Neural crest cell (in vitro differentiated cells): ENCODE data around the gene HNRNPU. TPM values are rescaled to one million over a fixed set of nuclear protein-coding genes. Genes with fewer than 3 reads are reported as not detected.

ENCODE experiments used
- DNase-seq: peaks from one replicate; pipeline ENCODE4 v3.0.0; 2021; ENCODE audit warnings: low read depth, mixed read lengths, low spot score
- H3K27ac Mint-ChIP-seq: one replicate; pipeline ENCODE4 v1.8.0; 2021; ENCODE audit warnings: mild to moderate bottlenecking, mixed read lengths; ENCODE audit not compliant: unreplicated experiment
- H3K27me3 Mint-ChIP-seq: 2 replicates; pipeline ENCODE4 v1.8.0; 2021; ENCODE audit warnings: low read depth, mild to moderate bottlenecking, mixed read lengths
- H3K36me3 Mint-ChIP-seq: 2 replicates; pipeline ENCODE4 v1.8.0; 2021; ENCODE audit warnings: low read depth, mild to moderate bottlenecking, mixed read lengths
- H3K4me1 Mint-ChIP-seq: 2 replicates; pipeline ENCODE4 v1.8.0; 2021; ENCODE audit warnings: mixed read lengths
- H3K4me3 Mint-ChIP-seq: one replicate; pipeline ENCODE4 v1.8.0; 2021; ENCODE audit warnings: mild to moderate bottlenecking, mixed read lengths
- H3K9me3 Mint-ChIP-seq: 2 replicates; pipeline ENCODE4 v1.8.0; 2021; ENCODE audit warnings: mixed read lengths
- total RNA-seq: library from RNA; stranded (reverse); gene quantifications from 2 replicates; pipeline ENCODE4 v1.2.1, GENCODE V29; 2021
- TF ChIP-seq, protein P1 (sequence below): fragments of 200-600 bp; sonication (generic); conservative IDR thresholded peaks from 2 replicates; pipeline ENCODE4 v1.5.0; 2021; ENCODE audit warnings: antibody characterized with exemption, mild to moderate bottlenecking

The HNRNPU gene
- total RNA-seq, 1 donor from 2014 or later = 695 TPM

DNA sequence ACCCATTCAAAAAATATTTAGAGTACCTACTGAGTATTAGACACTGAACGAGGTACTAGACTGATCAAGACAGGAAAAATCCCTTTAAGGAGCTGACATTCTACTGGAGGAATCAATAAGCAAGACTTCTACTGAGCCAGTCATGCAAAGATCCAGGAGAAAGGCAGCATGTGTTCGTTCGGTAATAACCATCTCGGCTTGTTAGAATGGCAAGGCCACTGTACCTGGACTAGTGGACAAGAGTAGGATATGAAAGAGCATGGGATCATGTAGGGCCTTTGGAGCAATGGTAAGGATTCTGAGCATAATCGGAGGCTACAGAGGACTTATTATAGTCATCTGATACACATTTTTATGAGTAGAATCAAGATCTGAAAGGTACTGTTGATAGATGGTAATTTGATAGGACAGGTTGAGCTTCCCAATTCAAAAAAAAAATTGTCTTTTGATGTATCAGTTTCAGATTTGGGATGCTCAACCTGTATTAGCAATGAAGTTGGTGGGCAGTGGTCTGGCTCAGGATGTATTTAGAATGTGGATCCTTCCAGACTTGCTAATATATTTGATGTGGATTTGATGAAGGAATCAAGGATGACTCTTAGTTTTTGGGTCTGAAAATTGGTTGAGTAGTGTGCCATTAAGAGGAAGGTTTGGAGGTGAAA lies 26.6 kb downstream of the HNRNPU start:
- TF ChIP-seq, protein P1, sequence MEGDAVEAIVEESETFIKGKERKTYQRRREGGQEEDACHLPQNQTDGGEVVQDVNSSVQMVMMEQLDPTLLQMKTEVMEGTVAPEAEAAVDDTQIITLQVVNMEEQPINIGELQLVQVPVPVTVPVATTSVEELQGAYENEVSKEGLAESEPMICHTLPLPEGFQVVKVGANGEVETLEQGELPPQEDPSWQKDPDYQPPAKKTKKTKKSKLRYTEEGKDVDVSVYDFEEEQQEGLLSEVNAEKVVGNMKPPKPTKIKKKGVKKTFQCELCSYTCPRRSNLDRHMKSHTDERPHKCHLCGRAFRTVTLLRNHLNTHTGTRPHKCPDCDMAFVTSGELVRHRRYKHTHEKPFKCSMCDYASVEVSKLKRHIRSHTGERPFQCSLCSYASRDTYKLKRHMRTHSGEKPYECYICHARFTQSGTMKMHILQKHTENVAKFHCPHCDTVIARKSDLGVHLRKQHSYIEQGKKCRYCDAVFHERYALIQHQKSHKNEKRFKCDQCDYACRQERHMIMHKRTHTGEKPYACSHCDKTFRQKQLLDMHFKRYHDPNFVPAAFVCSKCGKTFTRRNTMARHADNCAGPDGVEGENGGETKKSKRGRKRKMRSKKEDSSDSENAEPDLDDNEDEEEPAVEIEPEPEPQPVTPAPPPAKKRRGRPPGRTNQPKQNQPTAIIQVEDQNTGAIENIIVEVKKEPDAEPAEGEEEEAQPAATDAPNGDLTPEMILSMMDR = no peak
- no peak for DNase-seq
- no peaks in the 10 kb centered on the region for H3K9me3 Mint-ChIP-seq
- peaks cover 48% of the 10 kb centered on the region for H3K4me1 Mint-ChIP-seq
- H3K4me3 Mint-ChIP-seq = peak overlapping the region; percentile 96
- peaks cover 13% of the 10 kb centered on the region for H3K27me3 Mint-ChIP-seq
- no peak overlapping the region for H3K27ac Mint-ChIP-seq
- peaks cover 17% of the 10 kb centered on the region for H3K36me3 Mint-ChIP-seq

- Mint-ChIP-seq H3K36me3 (peaks cover 17% of the 10 kb centered on the region), H3K4me3 (peak overlapping the region; percentile 96), H3K4me1 (peaks cover 48% of the 10 kb centered on the region), H3K9me3 (no peaks in the 10 kb centered on the region), H3K27ac (peak overlapping the region; percentile 96), H3K27me3 (peaks cover 13% of the 10 kb centered on the region)
- TF ChIP-seq, protein P1 = no peak
- DNase-seq = no peak
These were observed 27.8 kb downstream of the HNRNPU start for GRCh38 chr1:244836584-244836983.

DNA sequence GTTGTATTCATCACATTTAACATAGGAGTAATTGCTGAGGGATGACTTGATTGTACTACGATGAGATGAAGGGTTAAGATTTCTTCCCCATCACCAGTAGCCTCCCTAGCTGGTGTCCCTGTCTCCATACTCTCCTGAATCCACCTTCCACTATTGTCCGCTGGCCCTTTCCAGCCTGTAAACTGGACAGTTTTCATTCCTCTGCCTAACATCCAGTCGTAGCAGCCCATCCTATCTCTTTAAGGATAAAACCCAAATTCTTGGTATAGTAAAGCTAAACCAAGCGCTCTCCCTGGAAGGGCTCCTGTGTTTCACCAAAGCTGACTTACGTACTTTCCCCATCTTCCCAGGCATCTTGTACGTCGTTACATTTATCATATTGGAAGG lies 28.2 kb downstream of the HNRNPU start:
- Mint-ChIP-seq H3K9me3 (no peaks in the 10 kb centered on the region), H3K4me3 (peak overlapping the region; percentile 96), H3K36me3 (peaks cover 17% of the 10 kb centered on the region), H3K4me1 (peaks cover 48% of the 10 kb centered on the region), H3K27ac (peak overlapping the region; percentile 96), H3K27me3 (peaks cover 13% of the 10 kb centered on the region)
- peak; percentile 13 for DNase-seq
- TF ChIP-seq, protein P1 = no peak

- Mint-ChIP-seq H3K4me3 (peak within 1 kb of the TSS; percentile 97), H3K27me3 (peaks cover 12% of the 10 kb centered on the region), H3K9me3 (no peaks in the 10 kb centered on the region), H3K27ac (peak within 1 kb of the TSS; percentile 100), H3K36me3 (peaks cover 14% of the 10 kb centered on the region), H3K4me1 (peaks cover 44% of the 10 kb centered on the region)
- no peak for DNase-seq
- TF ChIP-seq, protein P1 = no peak
These were observed 28.8 kb downstream of the HNRNPU start, which contains the start of gene COX20 for GRCh38 chr1:244835276-244836134. TSS of gene COX20 (plus strand) at chr1:244835658. CDS start at chr1:244835715, 57 bp downstream.

GRCh38 chr1:244834543-244835275 lies 29.6 kb downstream of the HNRNPU start:
- H3K9me3 Mint-ChIP-seq = no peaks in the 10 kb centered on the region
- H3K27ac Mint-ChIP-seq = peak overlapping the region; percentile 100
- H3K4me1 Mint-ChIP-seq = peaks cover 40% of the 10 kb centered on the region
- peaks cover 10% of the 10 kb centered on the region for H3K27me3 Mint-ChIP-seq
- H3K4me3 Mint-ChIP-seq = peak overlapping the region; percentile 97
- H3K36me3 Mint-ChIP-seq = peaks cover 9% of the 10 kb centered on the region
- DNase-seq = peak; percentile 85
- TF ChIP-seq, protein P1 = no peak
